Measurements from ENCODE around the gene PDE6A.
"Not testable (repeated sequence)": the region's sequence is repeated elsewhere in the genome, so short reads cannot be mapped to it uniquely, and the experiment has no call there.

Gene PDE6A

GRCh38 chr5:149895416-149896345, 48.9 kb downstream of the PDE6A start:
- DNase-seq (ENCODE audit: low spot score): no peak

- no peak for DNase-seq (ENCODE audit: low spot score)
Observed at GRCh38 chr5:149894237-149894636, 50.4 kb downstream of the PDE6A start.

- no peak for DNase-seq (ENCODE audit: low spot score)
Observed at GRCh38 chr5:149893403-149893931, 51.1 kb downstream of the PDE6A start.

GRCh38 chr5:149892594-149892993, 52.0 kb downstream of the PDE6A start:
- no peak for DNase-seq (ENCODE audit: low spot score)

GRCh38 chr5:149888280-149888679, 56.3 kb downstream of the PDE6A start:
- no peak for DNase-seq (ENCODE audit: low spot score)

- no peak for DNase-seq (ENCODE audit: low spot score)
Observed at GRCh38 chr5:149887622-149888183, 56.9 kb downstream of the PDE6A start.

GRCh38 chr5:149886692-149887470, 57.7 kb downstream of the PDE6A start:
- no peak for DNase-seq (ENCODE audit: low spot score)

- DNase-seq (ENCODE audit: low spot score): no peak
Observed at GRCh38 chr5:149886060-149886459, 58.5 kb downstream of the PDE6A start.

GRCh38 chr5:149885513-149885912, 59.1 kb downstream of the PDE6A start:
- DNase-seq (ENCODE audit: low spot score): no peak

- no peak for DNase-seq (ENCODE audit: low spot score)
Observed at GRCh38 chr5:149883550-149883949, 61.0 kb downstream of the PDE6A start.

GRCh38 chr5:149882633-149883032, 62.0 kb downstream of the PDE6A start:
- DNase-seq (ENCODE audit: low spot score): not testable (repeated sequence)

GRCh38 chr5:149881874-149882273, 62.7 kb downstream of the PDE6A start:
- no peak for DNase-seq (ENCODE audit: low spot score)

- no peak for DNase-seq (ENCODE audit: low spot score)
Observed at GRCh38 chr5:149881069-149881622, 63.4 kb downstream of the PDE6A start.

GRCh38 chr5:149879593-149879992, 65.0 kb downstream of the PDE6A start:
- DNase-seq (ENCODE audit: low spot score): not testable (repeated sequence)

GRCh38 chr5:149878371-149878770, 66.2 kb downstream of the PDE6A start:
- DNase-seq (ENCODE audit: low spot score): no peak

- DNase-seq (ENCODE audit: low spot score): no peak
Observed at GRCh38 chr5:149873896-149874295, 70.7 kb downstream of the PDE6A start.

- peak; percentile 13 for DNase-seq (ENCODE audit: low spot score)
Observed at GRCh38 chr5:149872351-149873040, 72.1 kb downstream of the PDE6A start.

GRCh38 chr5:149871471-149871870, 73.1 kb downstream of the PDE6A start:
- DNase-seq (ENCODE audit: low spot score): no peak

GRCh38 chr5:149870697-149871096, 73.9 kb downstream of the PDE6A start:
- no peak for DNase-seq (ENCODE audit: low spot score)

- DNase-seq (ENCODE audit: low spot score): no peak
Observed at GRCh38 chr5:149870232-149870631, 74.4 kb downstream of the PDE6A start.

GRCh38 chr5:149869411-149869821, 75.2 kb downstream of the PDE6A start:
- no peak for DNase-seq (ENCODE audit: low spot score)

Data from pons (tissue), 1 donor.